ENCODE results near the gene CACUL1. TPM values are rescaled to one million over a fixed set of nuclear protein-coding genes. Genes with fewer than 3 reads are reported as not detected.

CACUL1 gene
- total RNA-seq (35.0 and 37.5 TPM in 2 replicates), polyA plus RNA-seq (44.3 and 48.3 TPM in 2 replicates)

- Histone ChIP-seq H3K79me2 (peaks cover 47% of the 10 kb centered on the region), H3K4me2 (peak within 1 kb of the TSS; percentile 82), H3K4me1 (ENCODE audit: insufficient read depth) (peaks cover 12% of the 10 kb centered on the region), H3K9me2 (replicated peaks; ENCODE audit: insufficient read depth) (no peaks in the 10 kb centered on the region), H3K27ac (peak within 1 kb of the TSS; percentile 93), H4K20me1 (ENCODE audit: insufficient read depth, poor library complexity, severe bottlenecking) (peaks cover 40% of the 10 kb centered on the region), H3K9me3 (ENCODE audit: low read depth) (no peaks in the 10 kb centered on the region), H3K27me3 (no peaks in the 10 kb centered on the region), H3K36me3 (replicated peaks; ENCODE audit: insufficient read depth, low read depth) (no peaks in the 10 kb centered on the region), H3K4me3 (peak within 1 kb of the TSS; percentile 74), H2AFZ (peak within 1 kb of the TSS; percentile 49)
- DNase-seq (ENCODE audit: low spot score), result peak; percentile 100
- no peak for TF ChIP-seq EZH2 (IDR thresholded peaks at IDR 0.05; ENCODE audit: borderline replicate concordance)
- TF ChIP-seq CTCF (IDR thresholded peaks at IDR 0.05; ENCODE audit: poor library complexity), result no peak
- TF ChIP-seq EZH2phosphoT487 (IDR thresholded peaks at IDR 0.05; ENCODE audit: low read depth, severe bottlenecking, unreplicated experiment), result no peak
- under 1% methylated on average over 70 of the region's 87 CpGs for WGBS (ENCODE audit: low lambda C conversion rate, missing lambda C conversion rate)
Measured at GRCh38 chr10:118754556-118755423, at the start of gene CACUL1. Gene CACUL1, minus strand, starts transcription at chr10:118754970. Its CDS starts 208 bp downstream, at chr10:118754762.

GRCh38 chr10:118804262-118804773 lies 49.5 kb upstream of the CACUL1 start:
- no peak for DNase-seq (ENCODE audit: low spot score)

GRCh38 chr10:118802126-118802793 lies 47.5 kb upstream of the CACUL1 start:
- H4K20me1 ChIP-seq (ENCODE audit: insufficient read depth, poor library complexity, severe bottlenecking), result no peaks in the 10 kb centered on the region
- no peaks in the 10 kb centered on the region for H3K9me2 ChIP-seq (replicated peaks; ENCODE audit: insufficient read depth)
- TF ChIP-seq EZH2 (IDR thresholded peaks at IDR 0.05; ENCODE audit: borderline replicate concordance) (no peak), CTCF (IDR thresholded peaks at IDR 0.05; ENCODE audit: poor library complexity) (no peak), EZH2phosphoT487 (IDR thresholded peaks at IDR 0.05; ENCODE audit: low read depth, severe bottlenecking, unreplicated experiment) (no peak)
- no peaks in the 10 kb centered on the region for H3K9me3 ChIP-seq (ENCODE audit: low read depth)
- no peak overlapping the region for H3K4me2 ChIP-seq
- H3K4me1 ChIP-seq (ENCODE audit: insufficient read depth), result no peaks in the 10 kb centered on the region
- WGBS (ENCODE audit: low lambda C conversion rate, missing lambda C conversion rate), result 85% methylated on average over 14 of the region's 14 CpGs
- H3K27ac ChIP-seq, result no peak overlapping the region
- DNase-seq (ENCODE audit: low spot score), result no peak
- H3K79me2 ChIP-seq, result no peaks in the 10 kb centered on the region
- no peaks in the 10 kb centered on the region for H3K27me3 ChIP-seq
- no peak overlapping the region for H3K4me3 ChIP-seq
- no peak overlapping the region for H2AFZ ChIP-seq
- H3K36me3 ChIP-seq (replicated peaks; ENCODE audit: insufficient read depth, low read depth), result no peaks in the 10 kb centered on the region

More at GRCh38 chr10:118804262-118804773, 49.5 kb upstream of the CACUL1 start:
- Histone ChIP-seq H3K79me2 (no peaks in the 10 kb centered on the region), H2AFZ (no peak overlapping the region), H3K4me1 (ENCODE audit: insufficient read depth) (no peaks in the 10 kb centered on the region), H3K4me3 (no peak overlapping the region), H3K27ac (no peak overlapping the region), H3K36me3 (replicated peaks; ENCODE audit: insufficient read depth, low read depth) (no peaks in the 10 kb centered on the region), H3K9me3 (ENCODE audit: low read depth) (no peaks in the 10 kb centered on the region), H3K4me2 (no peak overlapping the region), H3K9me2 (replicated peaks; ENCODE audit: insufficient read depth) (no peaks in the 10 kb centered on the region), H3K27me3 (no peaks in the 10 kb centered on the region), H4K20me1 (ENCODE audit: insufficient read depth, poor library complexity, severe bottlenecking) (no peaks in the 10 kb centered on the region)
- TF ChIP-seq CTCF (IDR thresholded peaks at IDR 0.05; ENCODE audit: poor library complexity) (no peak), EZH2 (IDR thresholded peaks at IDR 0.05; ENCODE audit: borderline replicate concordance) (no peak), EZH2phosphoT487 (IDR thresholded peaks at IDR 0.05; ENCODE audit: low read depth, severe bottlenecking, unreplicated experiment) (no peak)
- WGBS (ENCODE audit: low lambda C conversion rate, missing lambda C conversion rate), result 50% methylated on average over 3 of the region's 3 CpGs

Measured in hepatocyte (in vitro differentiated cells).